Brain microvascular endothelial cell (primary cell): ENCODE data around the gene RPS16.
A peak's percentile ranks its signal among the peaks of the same experiment; 100 is the strongest.

Source experiments
- DNase-seq: peaks from one replicate; pipeline ENCODE4 v3.0.0-alpha.2; 2020
- H3K27ac ChIP-seq: fragments of 250-450 bp; sonication (Bioruptor Pico); 2 replicates; pipeline ENCODE4 v1.5.1; 2020; ENCODE audit warnings: mild to moderate bottlenecking, moderate library complexity
- H3K27me3 ChIP-seq: fragments of 250-450 bp; sonication (Bioruptor Pico); replicated peaks from 2 replicates; pipeline ENCODE4 v1.5.1; 2020; ENCODE audit warnings: mild to moderate bottlenecking
- H3K36me3 ChIP-seq: fragments of 250-450 bp; sonication (Bioruptor Pico); replicated peaks from 2 replicates; pipeline ENCODE4 v1.5.1; 2020; ENCODE audit warnings: mild to moderate bottlenecking
- H3K4me3 ChIP-seq: 2 replicates; pipeline ENCODE4 v1.5.1; 2011; ENCODE audit warnings: low read depth, mild to moderate bottlenecking, control low read depth, low read length, moderate library complexity
- CTCF ChIP-seq: IDR thresholded peaks from 2 replicates; pipeline ENCODE4 v1.5.1; 2011; ENCODE audit warnings: low read depth, mild to moderate bottlenecking, moderate library complexity, low read length, control low read depth, inconsistent platforms; ENCODE audit errors: missing control alignments
- in situ Hi-C: cut with HindIII; loops from 2 replicates; pipeline ENCODE4 v1.10.0; 2017; ENCODE audit warnings: low sequenced_read_pairs, low pct_ligation_motif_present

RPS16 gene

GRCh38 chr19:39419003-39419402 is 16.7 kb downstream of the RPS16 start:
- peaks cover 75% of the 10 kb centered on the region for H3K36me3 ChIP-seq
- H3K4me3 ChIP-seq = no peak overlapping the region
- TF ChIP-seq CTCF = no peak
- DNase-seq = no peak
- in situ Hi-C loops = no loop called here
- H3K27me3 ChIP-seq = no peaks in the 10 kb centered on the region
- H3K27ac ChIP-seq = no peak overlapping the region

GRCh38 chr19:39417463-39418181 is 18.1 kb downstream of the RPS16 start:
- Histone ChIP-seq H3K27ac (no peak overlapping the region), H3K36me3 (peaks cover 61% of the 10 kb centered on the region), H3K4me3 (no peak overlapping the region), H3K27me3 (no peaks in the 10 kb centered on the region)
- TF ChIP-seq CTCF = no peak
- no peak for DNase-seq
- in situ Hi-C loops = no loop called here

GRCh38 chr19:39416152-39417120 is 19.3 kb downstream of the RPS16 start:
- H3K4me3 ChIP-seq = no peak overlapping the region
- in situ Hi-C loops = no loop called here
- no peaks in the 10 kb centered on the region for H3K27me3 ChIP-seq
- peaks cover 51% of the 10 kb centered on the region for H3K36me3 ChIP-seq
- DNase-seq = no peak
- H3K27ac ChIP-seq = no peak overlapping the region
- TF ChIP-seq CTCF = no peak

- no peak overlapping the region for H3K27ac ChIP-seq
- no peaks in the 10 kb centered on the region for H3K27me3 ChIP-seq
- H3K36me3 ChIP-seq = peaks cover 43% of the 10 kb centered on the region
- TF ChIP-seq CTCF = peak; percentile 32
- no peak for DNase-seq
- in situ Hi-C loops = no loop called here
- H3K4me3 ChIP-seq = peak overlapping the region; percentile 91
Observed at GRCh38 chr19:39415111-39416046, 20.4 kb downstream of the RPS16 start.

- H3K4me3 ChIP-seq = peak overlapping the region; percentile 91
- DNase-seq = no peak
- peak overlapping the region; percentile 94 for H3K27ac ChIP-seq
- no peaks in the 10 kb centered on the region for H3K27me3 ChIP-seq
- H3K36me3 ChIP-seq = peaks cover 29% of the 10 kb centered on the region
- peak; percentile 50 for TF ChIP-seq CTCF
- in situ Hi-C loops = no loop called here
Observed at GRCh38 chr19:39413911-39414608, 21.7 kb downstream of the RPS16 start.
